Activated gamma-delta T cell treated with anti-CD3 and anti-CD28 coated beads, Interleukin-2, amount 50 U/mL, for 16 hours (primary cell): Measurements from ENCODE around the gene GRPEL2.

Experiments
- DNase-seq: peaks from one replicate; pipeline ENCODE4 v3.0.0-alpha.2; 2020; ENCODE audit warnings: low read depth

The GRPEL2 gene

DNA sequence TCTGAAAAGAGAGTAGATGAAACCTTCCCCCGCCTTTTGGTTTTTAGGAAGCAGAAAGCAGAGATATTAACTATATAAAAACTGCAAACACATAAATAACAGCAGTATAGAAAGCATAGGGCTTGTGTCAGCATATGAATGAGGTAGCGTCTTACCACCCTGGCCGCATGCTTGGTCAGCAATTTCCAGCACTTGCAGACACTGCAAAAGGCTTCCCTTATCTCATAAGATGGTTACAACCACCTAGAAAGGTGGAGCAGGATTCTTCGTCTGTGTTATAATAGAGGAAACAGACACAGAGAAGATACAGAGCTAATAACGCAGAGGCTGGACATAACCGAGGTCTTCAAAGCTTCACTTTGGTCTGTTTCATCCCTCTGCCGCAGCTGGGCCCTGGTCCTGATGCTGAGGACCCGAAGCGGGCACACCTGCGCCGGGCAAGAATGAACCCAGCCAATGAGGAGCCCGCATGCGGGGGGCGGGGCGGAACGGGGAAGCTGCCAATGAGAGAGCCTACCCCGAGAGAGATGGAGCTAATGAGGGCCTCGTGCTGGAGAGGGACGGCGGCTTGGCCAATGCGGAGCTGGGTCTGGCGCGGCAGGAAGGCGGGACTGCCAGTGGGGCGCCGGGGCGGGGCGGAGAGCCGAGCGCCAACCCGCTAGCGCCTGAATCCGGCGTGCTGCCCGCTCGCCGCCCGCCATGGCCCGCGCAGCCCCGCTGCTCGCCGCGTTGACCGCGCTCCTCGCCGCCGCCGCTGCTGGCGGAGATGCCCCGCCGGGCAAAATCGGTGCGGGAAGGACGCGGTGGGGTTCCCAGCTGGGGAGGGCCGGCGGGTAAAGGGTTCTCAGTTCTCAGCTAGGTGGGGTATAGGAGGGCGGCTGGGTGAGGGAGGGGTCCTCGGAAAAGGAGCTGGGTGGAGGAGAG lies 12.3 kb downstream of the GRPEL2 start, which contains the start of gene PCYOX1L:
TSS of gene PCYOX1L (plus strand) at position 677 of the 924 bp plus-strand sequence. CDS start at position 700, 23 bp downstream.
- peak; percentile 86 for DNase-seq

DNA sequence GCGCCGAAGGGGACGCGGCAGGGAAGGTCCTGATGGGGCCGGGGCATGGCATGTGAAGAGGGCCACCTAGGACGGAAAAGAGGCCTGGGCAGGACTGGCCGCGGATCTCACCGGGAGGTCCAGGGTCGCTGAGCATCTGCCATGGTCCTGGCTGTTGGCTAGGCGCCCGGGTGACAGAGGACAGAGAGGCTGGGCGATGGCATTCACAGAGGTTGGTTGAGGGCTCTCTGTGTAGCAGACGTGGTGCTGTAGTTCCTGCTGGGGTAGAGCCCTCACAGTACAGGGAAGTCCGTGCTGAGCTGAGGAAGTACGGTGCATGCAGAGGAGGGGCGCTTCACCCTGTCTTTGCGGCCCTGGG lies 13.0 kb downstream of the GRPEL2 start:
- peak; percentile 4 for DNase-seq

- DNase-seq: no peak
Observed at GRCh38 chr5:149358868-149359495, 13.7 kb downstream of the GRPEL2 start.

- no peak for DNase-seq
Observed at GRCh38 chr5:149360272-149360671, 15.0 kb downstream of the GRPEL2 start.

DNA sequence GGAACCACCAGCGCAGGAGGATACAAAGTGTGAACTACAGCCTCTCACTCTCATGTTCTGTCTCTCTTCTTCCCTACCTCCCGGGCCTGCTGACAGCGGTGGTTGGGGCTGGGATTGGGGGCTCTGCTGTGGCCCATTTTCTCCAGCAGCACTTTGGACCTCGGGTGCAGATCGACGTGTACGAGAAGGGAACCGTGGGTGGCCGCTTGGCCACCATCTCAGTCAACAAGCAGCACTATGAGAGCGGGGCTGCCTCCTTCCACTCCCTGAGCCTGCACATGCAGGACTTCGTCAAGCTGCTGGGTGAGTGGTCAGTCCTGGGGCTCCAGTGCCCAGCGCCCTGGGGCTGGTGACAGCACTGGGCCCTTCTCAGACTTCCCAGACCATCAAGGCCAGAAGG lies 17.2 kb downstream of the GRPEL2 start:
- no peak for DNase-seq

GRCh38 chr5:149363358-149363757 lies 18.1 kb downstream of the GRPEL2 start:
- no peak for DNase-seq

DNA sequence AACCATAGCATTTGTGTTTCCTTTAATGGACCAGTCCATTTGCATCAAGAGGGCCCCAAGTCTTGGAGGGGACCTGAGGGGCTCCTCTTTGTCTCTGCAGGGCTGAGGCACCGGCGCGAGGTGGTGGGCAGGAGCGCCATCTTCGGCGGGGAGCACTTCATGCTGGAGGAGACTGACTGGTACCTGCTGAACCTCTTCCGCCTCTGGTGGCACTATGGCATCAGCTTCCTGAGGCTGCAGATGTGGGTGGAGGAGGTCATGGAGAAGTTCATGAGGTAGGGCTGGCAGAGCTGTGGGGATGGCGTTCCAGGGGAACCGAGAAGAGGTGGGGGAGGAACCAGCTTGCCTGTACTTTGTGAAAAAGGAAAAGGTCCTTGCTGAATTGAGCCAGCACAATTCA lies 18.6 kb downstream of the GRPEL2 start:
- no peak for DNase-seq

DNA sequence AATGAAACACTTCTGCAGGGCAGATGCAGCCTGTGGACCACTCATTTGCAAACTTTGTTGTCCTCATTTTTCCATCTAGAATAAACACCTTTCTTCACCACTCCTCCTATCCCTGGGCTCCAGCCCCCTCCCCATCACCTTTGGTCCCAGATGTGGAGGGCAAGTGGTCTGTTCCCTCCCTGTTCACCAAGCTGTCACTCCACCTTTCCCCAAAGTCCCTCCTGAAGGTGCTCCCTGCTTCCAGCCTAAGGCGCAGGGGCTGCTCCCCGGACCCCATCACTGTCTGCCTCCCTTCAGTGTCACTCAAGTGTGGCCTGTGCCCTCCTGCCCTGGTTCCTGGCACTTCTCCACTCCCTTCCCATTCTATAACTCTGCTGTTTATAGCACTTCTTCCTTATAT lies 19.4 kb downstream of the GRPEL2 start:
- no peak for DNase-seq

DNA sequence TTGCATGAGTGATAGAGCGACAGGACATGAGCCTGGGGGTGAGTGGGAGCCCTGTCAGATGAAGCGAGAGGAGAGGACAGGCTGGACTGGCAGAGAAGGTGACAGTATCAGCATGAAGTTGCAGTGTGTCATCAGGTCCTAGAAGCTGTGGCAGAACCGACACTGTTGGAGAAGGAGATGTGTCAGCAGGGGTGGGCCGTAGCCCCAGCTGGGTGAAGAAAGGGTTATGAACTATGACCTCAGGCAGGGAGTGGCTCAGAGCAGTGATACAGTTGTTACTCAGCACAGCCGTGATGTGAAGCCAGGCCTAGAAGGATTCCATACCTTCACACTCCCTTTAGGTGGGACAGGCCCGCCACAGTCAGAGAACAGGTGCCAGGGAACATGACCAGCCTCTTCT lies 20.1 kb downstream of the GRPEL2 start:
- no peak for DNase-seq

DNA sequence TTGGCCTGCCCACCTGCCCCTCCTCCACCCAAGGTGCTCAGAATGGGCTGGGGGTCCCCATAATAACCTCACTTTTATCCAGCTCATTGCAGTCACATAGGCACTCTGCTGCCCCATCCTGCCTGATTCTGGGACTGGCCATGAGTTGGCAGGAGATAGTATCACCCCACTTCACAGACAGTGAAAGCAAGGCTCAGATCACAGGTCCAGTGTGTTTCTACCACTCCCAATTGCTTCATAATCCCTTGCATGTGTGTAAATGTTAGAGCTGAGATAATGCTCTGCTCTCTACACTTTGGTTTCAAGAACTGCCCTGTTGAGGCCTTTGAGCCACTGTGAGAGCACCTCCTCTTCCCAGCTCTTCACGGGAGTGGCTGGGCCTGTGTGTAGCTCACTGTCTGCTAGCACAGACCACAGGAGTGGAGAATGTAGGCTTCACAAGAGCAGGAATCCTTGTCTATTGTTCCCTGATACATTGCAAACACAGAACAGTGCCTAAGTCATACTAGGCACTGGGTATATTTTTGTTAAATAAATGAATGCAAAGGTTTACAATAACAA lies 20.9 kb downstream of the GRPEL2 start:
- DNase-seq: no peak

- DNase-seq: peak; percentile 17
Observed at GRCh38 chr5:149367249-149367971, 22.1 kb downstream of the GRPEL2 start.

DNA sequence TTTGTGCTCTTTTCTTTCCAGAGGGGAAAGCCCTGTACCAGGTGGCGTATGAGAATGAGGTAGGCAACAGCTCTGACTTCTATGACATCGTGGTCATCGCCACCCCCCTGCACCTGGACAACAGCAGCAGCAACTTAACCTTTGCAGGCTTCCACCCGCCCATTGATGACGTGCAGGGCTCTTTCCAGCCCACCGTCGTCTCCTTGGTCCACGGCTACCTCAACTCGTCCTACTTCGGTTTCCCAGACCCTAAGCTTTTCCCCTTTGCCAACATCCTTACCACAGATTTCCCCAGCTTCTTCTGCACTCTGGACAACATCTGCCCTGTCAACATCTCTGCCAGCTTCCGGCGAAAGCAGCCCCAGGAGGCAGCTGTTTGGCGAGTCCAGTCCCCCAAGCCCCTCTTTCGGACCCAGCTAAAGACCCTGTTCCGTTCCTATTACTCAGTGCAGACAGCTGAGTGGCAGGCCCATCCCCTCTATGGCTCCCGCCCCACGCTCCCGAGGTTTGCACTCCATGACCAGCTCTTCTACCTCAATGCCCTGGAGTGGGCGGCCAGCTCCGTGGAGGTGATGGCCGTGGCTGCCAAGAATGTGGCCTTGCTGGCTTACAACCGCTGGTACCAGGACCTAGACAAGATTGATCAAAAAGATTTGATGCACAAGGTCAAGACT lies 22.8 kb downstream of the GRPEL2 start:
- DNase-seq: no peak

DNA sequence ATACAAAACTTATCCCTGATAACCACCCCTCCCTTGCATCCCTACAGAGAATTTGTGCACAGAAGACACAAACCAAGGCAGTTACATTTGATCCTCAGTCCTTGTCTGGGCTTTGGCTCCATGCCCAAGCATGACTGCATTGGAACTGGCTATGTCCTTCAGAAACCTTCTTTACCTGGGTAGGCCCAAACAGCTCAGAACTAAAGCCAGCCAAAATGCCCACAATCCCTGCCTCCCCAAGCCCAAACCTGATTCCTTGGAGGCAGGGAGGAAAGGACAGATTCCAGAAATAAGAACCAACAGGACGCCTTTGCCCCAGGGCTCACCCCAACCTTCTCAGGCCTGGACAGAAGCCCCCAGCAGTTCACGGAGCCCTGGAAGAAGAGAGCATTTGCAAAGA lies 25.6 kb downstream of the GRPEL2 start:
- no peak for DNase-seq

GRCh38 chr5:149371296-149371962 lies 26.1 kb downstream of the GRPEL2 start:
- DNase-seq: peak; percentile 43

DNA sequence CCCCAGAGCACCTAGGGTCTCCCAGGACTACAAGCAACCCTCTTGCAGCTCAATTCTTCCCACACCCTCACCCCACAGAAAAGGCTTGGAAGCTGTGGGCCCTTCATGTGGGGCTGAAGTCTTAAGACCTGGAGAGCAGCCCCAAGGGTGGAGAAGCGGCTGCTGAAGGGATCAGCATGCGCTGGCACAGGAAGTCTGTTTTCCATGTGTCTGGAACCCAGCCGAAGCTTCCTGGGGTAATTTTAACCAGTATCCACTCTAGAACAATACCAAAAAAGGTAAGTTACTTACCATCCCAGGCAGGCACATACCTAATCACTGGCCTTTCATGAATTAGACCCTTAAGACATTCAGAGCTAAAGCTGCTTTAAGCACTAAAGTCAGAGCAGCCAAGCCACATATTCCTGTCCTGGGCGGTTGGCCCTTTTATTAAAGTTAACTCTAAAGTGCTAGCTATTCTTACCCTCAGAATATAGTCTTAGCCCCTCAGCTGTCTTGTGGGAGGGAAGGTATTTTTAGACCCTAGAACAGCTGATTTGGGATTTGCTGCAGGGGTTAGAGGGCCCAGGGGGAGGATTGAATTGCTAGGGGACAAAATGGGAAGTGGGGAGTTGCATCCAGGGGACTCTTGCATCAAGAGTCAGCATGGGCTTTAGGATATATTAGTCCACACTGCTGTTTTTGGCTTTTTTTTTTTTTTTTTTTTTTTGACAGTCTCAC lies 26.9 kb downstream of the GRPEL2 start:
- DNase-seq: no peak

- no peak for DNase-seq
Observed at GRCh38 chr5:149372932-149373331, 27.6 kb downstream of the GRPEL2 start.

GRCh38 chr5:149374303-149374702 lies 29.0 kb downstream of the GRPEL2 start:
- no peak for DNase-seq

DNA sequence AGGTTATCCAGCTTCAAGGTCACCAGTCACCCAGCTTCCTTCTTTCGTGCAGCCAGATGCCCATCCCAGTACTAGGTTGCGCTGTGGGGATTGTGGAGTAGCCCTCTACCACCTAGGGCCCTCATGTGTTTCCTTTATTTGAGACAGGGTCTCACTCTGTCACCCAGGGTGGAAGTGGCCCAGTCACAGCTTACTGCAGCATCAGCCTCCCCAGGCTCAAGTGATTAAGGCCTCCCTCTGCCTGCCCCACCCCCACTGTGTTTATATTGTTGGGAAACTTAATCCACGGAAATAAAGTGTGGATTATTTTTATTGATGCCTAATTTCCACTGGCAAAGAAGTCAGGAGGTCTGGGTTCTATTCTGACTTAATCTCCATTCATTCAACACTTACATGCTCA lies 29.5 kb downstream of the GRPEL2 start:
- DNase-seq: no peak

GRCh38 chr5:149375434-149375833 lies 30.1 kb downstream of the GRPEL2 start:
- no peak for DNase-seq

DNA sequence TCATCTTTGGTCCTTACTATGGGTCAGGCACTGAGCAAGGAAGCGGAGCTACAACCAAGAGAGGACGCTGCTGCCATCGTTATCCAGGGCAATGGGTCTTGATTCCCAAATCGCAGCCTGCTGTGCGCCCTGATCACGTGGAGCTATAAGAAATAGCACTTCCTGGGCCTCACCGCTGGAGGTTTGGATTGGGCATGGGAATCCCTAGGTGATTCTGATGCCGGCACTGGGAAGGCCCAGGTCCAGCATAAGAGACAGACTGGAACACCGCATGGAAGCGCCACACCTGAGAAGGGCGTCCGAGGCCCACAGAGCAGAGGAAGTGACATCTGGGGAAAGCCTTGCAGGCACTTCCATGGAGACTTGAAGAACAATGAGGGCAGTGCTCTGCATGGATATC lies 30.8 kb downstream of the GRPEL2 start:
- DNase-seq: no peak
